Pons (tissue), 1 donor: ENCODE measurements around the gene SEM1.
"Not testable (repeated sequence)": the region's sequence is repeated elsewhere in the genome, so short reads cannot be mapped to it uniquely, and the experiment has no call there.

ENCODE experiments used
- DNase-seq: peaks from one replicate; pipeline ENCODE4 v3.0.0-alpha.2; 2016; ENCODE audit warnings: low spot score

SEM1 gene

DNA sequence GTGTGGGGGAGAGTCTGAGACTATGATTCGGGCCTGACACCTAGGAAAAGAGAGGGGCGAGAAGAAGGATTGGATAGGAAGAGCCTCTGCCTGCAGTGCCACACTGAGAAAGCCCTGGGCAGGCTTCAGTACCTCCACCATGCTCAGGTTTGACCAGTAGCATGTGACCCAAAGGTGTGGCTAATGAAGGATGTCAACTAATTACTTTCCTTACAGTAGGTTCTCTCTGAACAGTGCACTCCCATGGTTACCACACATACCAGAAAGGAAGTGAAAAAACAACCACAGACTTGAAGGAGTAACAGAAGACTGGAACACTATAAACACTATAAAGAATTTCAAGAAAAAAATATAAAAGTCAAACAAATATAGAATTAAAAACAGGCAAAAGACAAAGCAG is 46.2 kb downstream of the SEM1 start:
- no peak for DNase-seq

DNA sequence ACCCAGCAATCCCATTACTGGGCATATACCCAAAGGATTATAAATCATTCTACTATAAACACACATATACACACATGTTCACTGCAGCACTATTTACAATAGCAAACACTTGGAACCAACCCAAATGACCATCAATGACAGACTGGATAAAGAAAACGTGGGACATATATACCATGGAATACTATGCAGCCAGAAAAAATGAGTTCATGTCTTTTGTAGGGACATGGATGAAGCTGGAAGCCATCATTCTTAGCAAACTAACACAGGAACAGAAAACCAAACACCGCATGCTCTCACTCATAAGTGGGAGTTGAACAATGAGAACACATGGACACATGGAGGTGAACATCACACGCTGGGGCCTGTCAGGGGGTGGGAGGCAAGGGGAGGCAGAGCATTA is 47.5 kb downstream of the SEM1 start:
- not testable (repeated sequence) for DNase-seq

- no peak for DNase-seq
Observed at GRCh38 chr7:96658022-96658412, 51.6 kb downstream of the SEM1 start.

DNA sequence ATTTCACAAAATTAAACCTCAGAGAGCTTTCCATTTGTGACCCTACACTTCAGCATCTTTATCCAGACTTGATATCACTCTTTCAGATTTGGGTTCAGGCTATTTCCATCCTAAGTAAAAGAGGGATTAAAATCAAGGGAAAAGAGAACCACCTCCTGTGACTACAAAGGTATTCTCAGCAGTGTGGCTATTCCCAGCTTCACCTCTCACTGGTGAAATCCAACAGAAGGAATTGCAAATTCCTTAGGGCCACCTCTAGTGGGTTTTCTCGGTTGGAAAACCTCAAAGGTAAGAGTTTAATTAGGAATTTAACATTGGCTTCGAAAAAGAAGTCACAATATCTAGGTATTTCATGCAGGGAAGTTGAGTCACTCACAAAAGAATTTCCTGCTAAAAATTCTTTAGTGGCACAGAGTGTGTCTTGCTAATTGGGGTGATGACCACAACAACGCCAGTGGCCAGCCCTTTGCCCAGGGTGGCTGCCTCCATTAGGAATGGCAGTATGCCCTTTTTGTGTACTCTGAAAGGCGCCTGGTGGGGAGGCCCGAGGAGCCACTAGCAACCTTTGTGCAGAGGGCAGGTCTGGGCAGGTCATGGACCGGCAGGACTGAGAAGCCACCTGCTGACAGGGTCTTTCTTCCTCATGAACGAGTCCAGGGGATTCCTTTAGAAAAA is 52.2 kb downstream of the SEM1 start:
- DNase-seq, result no peak

DNA sequence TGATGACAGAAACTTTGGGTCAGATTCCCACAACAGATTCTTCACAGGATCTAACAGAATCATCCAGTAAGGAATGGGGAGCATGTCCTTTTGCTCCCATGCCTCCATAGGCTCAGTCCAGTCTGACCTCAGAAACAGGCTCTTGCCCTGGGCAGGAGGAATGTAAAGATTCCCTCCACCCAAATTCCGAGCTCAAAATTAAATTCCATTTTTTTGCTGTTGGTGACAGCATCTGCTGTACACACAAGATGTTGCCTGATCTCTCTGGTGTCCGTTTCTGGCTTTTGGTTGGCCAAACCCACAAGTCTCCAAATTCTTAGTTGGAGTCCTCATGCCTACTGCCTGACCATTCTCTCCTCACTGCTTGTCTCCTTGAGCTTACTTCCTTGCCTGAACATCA is 53.7 kb downstream of the SEM1 start:
- no peak for DNase-seq

- DNase-seq, result no peak
Observed at GRCh38 chr7:96654630-96655188, 54.9 kb downstream of the SEM1 start.

DNA sequence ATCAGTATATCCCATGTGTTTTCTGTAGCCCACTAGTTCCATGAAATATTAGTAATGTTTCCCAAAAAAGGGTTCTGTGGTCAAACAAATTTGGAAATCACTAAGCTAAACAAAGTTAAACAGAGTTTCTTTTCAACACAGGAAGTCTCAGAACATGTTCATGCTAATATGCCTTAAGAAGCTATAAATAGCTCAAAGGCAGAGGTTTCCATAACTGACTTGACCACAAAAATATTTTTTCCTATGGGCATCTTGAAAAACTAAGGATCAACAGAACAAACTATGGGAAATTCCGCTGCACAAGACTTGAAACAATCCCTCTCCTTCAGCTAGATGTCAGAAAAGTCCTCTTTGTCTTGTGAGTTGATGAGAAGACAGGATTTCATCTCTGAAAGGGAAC is 59.7 kb downstream of the SEM1 start:
- no peak for DNase-seq

GRCh38 chr7:96648784-96649183 is 60.9 kb downstream of the SEM1 start:
- no peak for DNase-seq

DNA sequence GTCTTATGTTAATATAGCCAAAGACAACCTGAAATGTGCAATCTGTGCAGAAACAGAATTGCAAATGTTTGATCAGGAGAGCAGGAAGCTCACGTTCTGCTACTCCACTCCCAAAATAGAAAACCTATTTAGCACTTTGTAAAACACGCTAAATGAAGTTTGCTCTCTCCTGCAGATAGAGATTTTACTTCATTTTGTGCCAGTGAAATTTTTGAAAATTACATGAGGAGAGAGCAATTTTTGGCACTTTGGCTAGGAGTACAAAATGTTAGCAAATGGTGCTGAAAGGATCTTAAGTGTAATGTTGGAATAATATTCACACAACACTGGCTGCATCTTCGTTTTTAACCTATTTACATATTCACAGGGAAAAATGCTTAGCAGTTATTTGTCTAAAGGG is 61.9 kb downstream of the SEM1 start:
- no peak for DNase-seq

DNA sequence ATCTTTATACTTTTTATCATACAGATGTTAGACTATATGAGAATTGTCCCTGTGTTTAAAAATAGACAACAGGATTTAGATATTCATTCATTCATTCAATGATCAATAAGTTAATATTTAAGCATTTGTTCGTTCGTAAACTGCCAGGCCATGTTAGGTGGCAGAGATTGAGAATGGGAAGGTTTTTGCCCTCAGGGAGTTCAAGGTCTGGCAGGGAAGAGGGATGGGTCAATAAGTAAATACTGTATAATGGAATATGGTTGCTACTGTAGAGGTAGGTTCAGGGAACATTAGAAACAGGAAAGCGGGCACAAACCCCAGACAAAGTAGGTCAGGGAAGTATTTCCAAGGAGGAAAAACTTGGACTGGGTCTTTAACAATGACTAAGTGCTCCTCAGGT is 64.6 kb downstream of the SEM1 start:
- no peak for DNase-seq

DNA sequence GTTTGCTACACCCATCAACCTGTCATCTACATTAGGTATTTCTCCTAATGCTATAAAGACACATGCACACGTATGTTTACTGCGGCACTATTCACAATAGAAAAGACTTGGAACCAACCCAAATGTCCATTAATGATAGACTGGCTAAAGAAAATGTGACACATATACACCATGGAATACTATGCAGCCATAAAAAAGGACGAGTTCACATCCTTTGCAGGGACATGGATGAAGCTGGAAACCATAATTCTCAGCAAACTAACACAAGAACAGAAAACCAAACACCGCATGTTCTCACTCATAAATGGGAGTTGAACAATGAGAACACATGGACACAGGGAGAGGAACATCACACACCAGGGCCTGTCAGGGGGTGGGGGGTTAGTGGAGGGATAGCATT is 66.2 kb downstream of the SEM1 start:
- not testable (repeated sequence) for DNase-seq

- no peak for DNase-seq
Observed at GRCh38 chr7:96640054-96640453, 69.6 kb downstream of the SEM1 start.
